Cardiac septum (tissue), 1 donor: ENCODE data around the gene IL17REL. TPM values are rescaled to one million over a fixed set of nuclear protein-coding genes. Genes with fewer than 3 reads are reported as not detected.

Experiments
- DNase-seq: peaks from one replicate; pipeline ENCODE4 v3.0.0-alpha.2; 2020; ENCODE audit warnings: low spot score
- intact Hi-C: fragments of 100-400 bp; cut with DNase I; formaldehyde crosslinking; loops from one replicate; pipeline ENCODE4 v1.14.0; 2022
- total RNA-seq: library from RNA; stranded (reverse); fragmentation: NEBNext Ultra II Directional; extraction: Animal tissue kit (Norgen Biotek cat#: 25700); gene quantifications from one replicate; pipeline ENCODE4 v1.2.1, GENCODE V29; 2021
- donor health status: DM: no; HTN: no; CAD: no.

IL17REL gene
- total RNA-seq, 1 donor from 2014 or later = not detected

- DNase-seq = peak; percentile 67
- intact Hi-C loops = no loop called here
Measured at GRCh38 chr22:50009765-50010675, 2.5 kb downstream of the IL17REL start.

GRCh38 chr22:50009251-50009650 lies 3.3 kb downstream of the IL17REL start:
- intact Hi-C loops = no loop called here
- DNase-seq = peak; percentile 38

- peak; percentile 47 for DNase-seq
- intact Hi-C loops = no loop called here
Measured at GRCh38 chr22:50008151-50009040, 4.2 kb downstream of the IL17REL start.

- intact Hi-C loops = no loop called here
- DNase-seq = no peak
Measured at GRCh38 chr22:50007057-50007511, 5.5 kb downstream of the IL17REL start.

GRCh38 chr22:50004918-50005317 lies 7.6 kb downstream of the IL17REL start:
- intact Hi-C loops = no loop called here
- no peak for DNase-seq

GRCh38 chr22:50002791-50003190 lies 9.8 kb downstream of the IL17REL start:
- no peak for DNase-seq
- intact Hi-C loops = no loop called here

- intact Hi-C loops = no loop called here
- DNase-seq = peak; percentile 70
Measured at GRCh38 chr22:50001388-50002231, 11.0 kb downstream of the IL17REL start.

- intact Hi-C loops = no loop called here
- peak; percentile 73 for DNase-seq
Measured at GRCh38 chr22:50000587-50001387, 11.8 kb downstream of the IL17REL start.

GRCh38 chr22:49999946-50000586 lies 12.5 kb downstream of the IL17REL start:
- DNase-seq = peak; percentile 60

GRCh38 chr22:49999063-49999945 lies 13.3 kb downstream of the IL17REL start:
- DNase-seq = peak; percentile 76
- intact Hi-C loops = no loop called here

More at GRCh38 chr22:49999946-50000586, 12.5 kb downstream of the IL17REL start:
- intact Hi-C loops = no loop called here

GRCh38 chr22:49998718-49999062 lies 13.9 kb downstream of the IL17REL start:
- intact Hi-C loops = no loop called here
- peak; percentile 26 for DNase-seq

GRCh38 chr22:49997932-49998717 lies 14.4 kb downstream of the IL17REL start:
- intact Hi-C loops = no loop called here
- peak; percentile 64 for DNase-seq

- intact Hi-C loops = no loop called here
- DNase-seq = peak; percentile 69
Measured at GRCh38 chr22:49997251-49997599, 15.3 kb downstream of the IL17REL start.

GRCh38 chr22:49996518-49997250 lies 15.9 kb downstream of the IL17REL start:
- intact Hi-C loops = no loop called here
- DNase-seq = peak; percentile 51

- intact Hi-C loops = no loop called here
- peak; percentile 61 for DNase-seq
Measured at GRCh38 chr22:49996119-49996517, 16.4 kb downstream of the IL17REL start.
